Gastrocnemius medialis (tissue), 4 donors: ENCODE measurements around the gene NEDD4L.

ENCODE experiments used
- POLR2A ChIP-seq, 2 donors: fragments of 450-650 bp; IDR thresholded peaks; one replicate each; pipeline ENCODE4 v1.6.1; 2017; ENCODE audit warnings: antibody characterized with exemption in 2 of 2, mild to moderate bottlenecking in 2 of 2, moderate library complexity in 2 of 2
- TF ChIP-seq, protein P1 (sequence below), 5 experiments: fragments of 450-650 bp in 3 of 5; fragments of 200-600 bp in 2 of 5; sonication (generic) in 2 of 5; IDR thresholded peaks in 4 of 5; conservative IDR thresholded peaks in 1 of 5; 1 replicate in 4 of 5; 2 replicates in 1 of 5; pipeline ENCODE4 v1.5.1; 2016 to 2019; ENCODE audit warnings: antibody characterized with exemption in 5 of 5, mild to moderate bottlenecking in 3 of 5, moderate library complexity in 3 of 5

DNA sequence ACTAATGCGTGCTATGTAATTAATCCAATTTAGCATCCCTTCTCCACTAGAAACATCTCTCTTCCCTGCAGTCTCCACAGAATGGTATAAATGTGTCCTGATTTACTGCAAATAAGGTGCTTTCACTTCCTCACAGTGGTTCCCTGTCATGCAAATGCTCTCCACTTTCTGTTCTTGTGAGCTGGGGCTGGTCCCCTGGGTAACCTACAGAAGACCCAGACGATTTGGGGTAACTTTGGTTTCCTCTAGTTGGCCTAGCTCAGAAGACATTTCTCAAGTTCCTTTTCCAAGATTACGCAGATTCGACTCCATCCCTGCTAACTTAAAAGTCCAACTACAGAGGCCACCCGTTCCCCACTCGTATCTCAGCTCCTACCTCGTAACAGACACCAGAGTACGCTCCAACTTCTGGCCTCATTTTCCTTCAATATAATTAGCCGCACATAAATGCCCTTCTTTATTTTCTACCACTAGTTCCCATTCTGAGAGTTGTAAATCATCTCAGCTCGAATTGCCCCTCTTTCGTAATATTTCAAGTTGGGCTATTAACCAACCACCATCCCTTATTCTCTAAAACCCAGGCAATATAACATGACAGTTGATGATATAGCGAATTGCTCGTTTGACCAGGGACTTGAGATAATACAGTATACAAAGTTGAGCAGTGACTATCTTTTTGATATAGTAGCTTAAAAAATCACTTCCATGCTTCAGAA is 28.8 kb upstream of the NEDD4L start:
- TF ChIP-seq, protein P1, sequence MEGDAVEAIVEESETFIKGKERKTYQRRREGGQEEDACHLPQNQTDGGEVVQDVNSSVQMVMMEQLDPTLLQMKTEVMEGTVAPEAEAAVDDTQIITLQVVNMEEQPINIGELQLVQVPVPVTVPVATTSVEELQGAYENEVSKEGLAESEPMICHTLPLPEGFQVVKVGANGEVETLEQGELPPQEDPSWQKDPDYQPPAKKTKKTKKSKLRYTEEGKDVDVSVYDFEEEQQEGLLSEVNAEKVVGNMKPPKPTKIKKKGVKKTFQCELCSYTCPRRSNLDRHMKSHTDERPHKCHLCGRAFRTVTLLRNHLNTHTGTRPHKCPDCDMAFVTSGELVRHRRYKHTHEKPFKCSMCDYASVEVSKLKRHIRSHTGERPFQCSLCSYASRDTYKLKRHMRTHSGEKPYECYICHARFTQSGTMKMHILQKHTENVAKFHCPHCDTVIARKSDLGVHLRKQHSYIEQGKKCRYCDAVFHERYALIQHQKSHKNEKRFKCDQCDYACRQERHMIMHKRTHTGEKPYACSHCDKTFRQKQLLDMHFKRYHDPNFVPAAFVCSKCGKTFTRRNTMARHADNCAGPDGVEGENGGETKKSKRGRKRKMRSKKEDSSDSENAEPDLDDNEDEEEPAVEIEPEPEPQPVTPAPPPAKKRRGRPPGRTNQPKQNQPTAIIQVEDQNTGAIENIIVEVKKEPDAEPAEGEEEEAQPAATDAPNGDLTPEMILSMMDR (IDR thresholded peaks at IDR 0.05 in 4 of 5, conservative IDR thresholded peaks at IDR 0.05 in 1 of 5), result no peak
- TF ChIP-seq POLR2A (IDR thresholded peaks at IDR 0.05), result no peak
